K562 (cell line): ENCODE results near the gene WDR13. TPM values are rescaled to one million over a fixed set of nuclear protein-coding genes. Genes with fewer than 3 reads are reported as not detected.
A peak's percentile ranks its signal among the peaks of the same experiment; 100 is the strongest.

Experiments
- GATAD2B ChIP-seq: fragments of 450-650 bp; IDR thresholded peaks from 2 replicates; pipeline ENCODE4 v1.6.1; 2017; ENCODE audit warnings: mild to moderate bottlenecking, borderline replicate concordance
- KDM1A ChIP-seq, 2 experiments: fragments of 450-650 bp; IDR thresholded peaks; 2 replicates each; pipeline ENCODE4 v1.6.1; 2016; ENCODE audit warnings: mild to moderate bottlenecking in 2 of 2
- KLF16 ChIP-seq: IDR thresholded peaks from 2 replicates; pipeline ENCODE4 v1.6.1; 2016; ENCODE audit warnings: antibody characterized with exemption
- MEF2D ChIP-seq: conservative IDR thresholded peaks from 2 replicates; pipeline ENCODE4 v1.6.1; 2016; ENCODE audit warnings: low read depth, missing genetic modification characterization, missing compliant biosample characterization
- MIER1 ChIP-seq: fragments of 450-650 bp; IDR thresholded peaks from 2 replicates; pipeline ENCODE4 v1.6.1; 2016; ENCODE audit warnings: antibody characterized with exemption, mild to moderate bottlenecking, low read depth
- MXI1 ChIP-seq: IDR thresholded peaks from 2 replicates; pipeline ENCODE4 v1.6.1; 2011; ENCODE audit warnings: low read depth, mild to moderate bottlenecking, improper control_type of control experiment, low read length
- NBN ChIP-seq: fragments of 450-650 bp; IDR thresholded peaks from 2 replicates; pipeline ENCODE4 v1.6.1; 2016; ENCODE audit warnings: low read depth, mild to moderate bottlenecking
- NCOR1 ChIP-seq: fragments of 450-650 bp; IDR thresholded peaks from 2 replicates; pipeline ENCODE4 v1.6.1; 2016; ENCODE audit warnings: mild to moderate bottlenecking, moderate library complexity
- PTRF ChIP-seq: fragments of 450-650 bp; IDR thresholded peaks from 2 replicates; pipeline ENCODE4 v1.6.1; 2016; ENCODE audit warnings: mild to moderate bottlenecking, missing genetic modification characterization, missing compliant biosample characterization
- RBM14 ChIP-seq: fragments of 200-400 bp; formaldehyde crosslinking; IDR thresholded peaks from 2 replicates; pipeline ENCODE4 v1.6.1; 2018; ENCODE audit warnings: low read depth, mild to moderate bottlenecking, low read length, moderate library complexity, borderline replicate concordance; ENCODE audit not compliant: insufficient read depth
- SMARCA4 ChIP-seq: fragments of 450-650 bp; IDR thresholded peaks from 2 replicates; pipeline ENCODE4 v1.6.1; 2016
- SUPT5H ChIP-seq: fragments of 450-650 bp; IDR thresholded peaks from 2 replicates; pipeline ENCODE4 v1.6.1; 2016
- TCFL5 ChIP-seq: fragments of 250-450 bp; sonication (Bioruptor Pico); conservative IDR thresholded peaks from 2 replicates; pipeline ENCODE4 v1.6.1; 2021; ENCODE audit warnings: mild to moderate bottlenecking, moderate library complexity, matching md5 sums
- U2AF1 ChIP-seq: fragments of 200-400 bp; formaldehyde crosslinking; optimal IDR thresholded peaks from 2 replicates; pipeline ENCODE3; 2017; ENCODE audit warnings: mild to moderate bottlenecking, low read depth, low read length, moderate library complexity
- ZKSCAN1 ChIP-seq: fragments of 150-350 bp; IDR thresholded peaks from 2 replicates; pipeline ENCODE4 v1.6.1; 2016; ENCODE audit warnings: low read depth, low read length
- ZNF41 ChIP-seq: fragments of 250-450 bp; sonication (Bioruptor Pico); conservative IDR thresholded peaks from 2 replicates; pipeline ENCODE4 v1.4.0; 2020; ENCODE audit warnings: mild to moderate bottlenecking
- ZNF764 ChIP-seq: fragments of 250-450 bp; sonication (Bioruptor Pico); IDR thresholded peaks from 2 replicates; pipeline ENCODE4 v1.4.0; 2020; ENCODE audit warnings: low read depth, mild to moderate bottlenecking, moderate library complexity
- polyA plus RNA-seq, 8 experiments: library from polyadenylated mRNA; depleted of rRNA in 4 of 8; stranded (reverse) in 5 of 8; unstranded in 3 of 8; fragments of >200 nt; fragmentation: Nextera tagmentation in 2 of 8; fragmentation: Illumina TruSeq in 1 of 8; extraction: Ambion mirVana in 2 of 8; extraction: Trizol in 1 of 8; gene quantifications; 2 replicates each; pipeline versions ENCODE4 v1.2.1 to v1.2.3, GENCODE V29; 2011 to 2014; ENCODE audit warnings: inconsistent platforms in 1 of 8, missing spikeins in 1 of 8
- total RNA-seq, 7 experiments: library from RNA; depleted of rRNA in 6 of 7; stranded (reverse); fragments of >200 nt in 6 of 7; fragmentation: Illumina TruSeq in 2 of 7; extraction: Trizol in 2 of 7; gene quantifications; 2 replicates each; pipeline versions ENCODE4 v1.2.1 to v1.2.3, GENCODE V29; 2011 to 2021; ENCODE audit warnings: low replicate concordance in 1 of 7
- TF ChIP-seq, protein P1 (sequence below): fragments of 450-650 bp; IDR thresholded peaks from 2 replicates; pipeline ENCODE4 v1.6.1; 2018; ENCODE audit not compliant: partially characterized antibody
- TF ChIP-seq, protein P2 (sequence below): fragments of 150-350 bp; IDR thresholded peaks from 2 replicates; pipeline ENCODE4 v1.6.1; 2014; ENCODE audit warnings: low read depth, mild to moderate bottlenecking, low read length, borderline replicate concordance
- TF ChIP-seq, protein P3 (sequence below): sonication (generic); formaldehyde crosslinking; IDR thresholded peaks from 2 replicates; pipeline ENCODE4 v1.8.1; 2022; ENCODE audit warnings: missing genetic modification reagents
- TF ChIP-seq, protein P4 (sequence below): fragments of 200-800 bp; sonication (Bioruptor generic); IDR thresholded peaks from 2 replicates; pipeline ENCODE4 v1.6.1; 2017; ENCODE audit warnings: missing genetic modification characterization, missing compliant biosample characterization

Gene WDR13
- total and polyA plus RNA-seq, 9 of the 15 experiments (the other 6 are each of a cell fraction or from before 2014, with no cell fraction given), result 7.4 to 70.5 (median 31.4) TPM

DNA sequence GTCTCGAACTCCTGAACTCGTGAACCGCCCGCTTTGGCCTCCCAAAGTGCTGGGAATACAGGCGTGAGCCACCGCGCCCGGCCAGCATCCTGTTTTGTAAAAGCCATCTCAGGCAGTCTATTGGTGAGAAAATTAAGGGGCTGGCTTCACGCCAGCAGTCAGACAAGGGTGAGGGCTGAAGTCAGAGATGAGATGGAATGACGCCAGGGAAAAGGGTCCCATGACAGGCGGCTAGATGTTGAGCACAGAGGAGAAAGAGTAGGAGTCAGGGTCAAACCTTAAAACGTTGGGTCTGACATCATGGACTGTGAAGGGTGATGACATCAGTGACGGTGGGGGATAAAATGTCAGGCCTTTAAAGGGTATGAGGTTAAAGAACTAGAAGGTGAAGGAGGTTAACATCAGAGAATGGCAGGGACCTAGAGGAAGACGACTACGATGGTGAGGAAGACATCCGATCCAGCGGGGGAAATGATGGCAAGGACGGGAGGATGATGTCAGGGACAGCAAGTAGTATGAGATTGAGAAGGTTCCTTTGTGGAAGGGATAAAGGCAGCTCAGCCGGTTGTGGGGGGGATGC, 23.5 kb upstream of the WDR13 start (continued):
- TF ChIP-seq ZKSCAN1 (no peak), NBN (peak; percentile 90), MXI1 (no peak), U2AF1 (no peak), NCOR1 (no peak; the same call in 1 of the 2 replicates), RBM14 (no peak), MEF2D (tag) (peak; percentile 55; the same call in 1 of the 2 replicates), KDM1A (IDR thresholded peaks at IDR 0.05) (0 out of 4 replicates have a peak, but pooled peaks of 1 of the 2 experiments have one; percentile 26), SUPT5H (no peak), MIER1 (no peak), SMARCA4 (no peak), ZNF764 (no peak), ZNF41 (CRISPR knock-in tag) (no peak), GATAD2B (no peak), TCFL5 (CRISPR knock-in tag) (no peak), KLF16 (no peak), PTRF (tag) (no peak)
- TF ChIP-seq, protein P1, sequence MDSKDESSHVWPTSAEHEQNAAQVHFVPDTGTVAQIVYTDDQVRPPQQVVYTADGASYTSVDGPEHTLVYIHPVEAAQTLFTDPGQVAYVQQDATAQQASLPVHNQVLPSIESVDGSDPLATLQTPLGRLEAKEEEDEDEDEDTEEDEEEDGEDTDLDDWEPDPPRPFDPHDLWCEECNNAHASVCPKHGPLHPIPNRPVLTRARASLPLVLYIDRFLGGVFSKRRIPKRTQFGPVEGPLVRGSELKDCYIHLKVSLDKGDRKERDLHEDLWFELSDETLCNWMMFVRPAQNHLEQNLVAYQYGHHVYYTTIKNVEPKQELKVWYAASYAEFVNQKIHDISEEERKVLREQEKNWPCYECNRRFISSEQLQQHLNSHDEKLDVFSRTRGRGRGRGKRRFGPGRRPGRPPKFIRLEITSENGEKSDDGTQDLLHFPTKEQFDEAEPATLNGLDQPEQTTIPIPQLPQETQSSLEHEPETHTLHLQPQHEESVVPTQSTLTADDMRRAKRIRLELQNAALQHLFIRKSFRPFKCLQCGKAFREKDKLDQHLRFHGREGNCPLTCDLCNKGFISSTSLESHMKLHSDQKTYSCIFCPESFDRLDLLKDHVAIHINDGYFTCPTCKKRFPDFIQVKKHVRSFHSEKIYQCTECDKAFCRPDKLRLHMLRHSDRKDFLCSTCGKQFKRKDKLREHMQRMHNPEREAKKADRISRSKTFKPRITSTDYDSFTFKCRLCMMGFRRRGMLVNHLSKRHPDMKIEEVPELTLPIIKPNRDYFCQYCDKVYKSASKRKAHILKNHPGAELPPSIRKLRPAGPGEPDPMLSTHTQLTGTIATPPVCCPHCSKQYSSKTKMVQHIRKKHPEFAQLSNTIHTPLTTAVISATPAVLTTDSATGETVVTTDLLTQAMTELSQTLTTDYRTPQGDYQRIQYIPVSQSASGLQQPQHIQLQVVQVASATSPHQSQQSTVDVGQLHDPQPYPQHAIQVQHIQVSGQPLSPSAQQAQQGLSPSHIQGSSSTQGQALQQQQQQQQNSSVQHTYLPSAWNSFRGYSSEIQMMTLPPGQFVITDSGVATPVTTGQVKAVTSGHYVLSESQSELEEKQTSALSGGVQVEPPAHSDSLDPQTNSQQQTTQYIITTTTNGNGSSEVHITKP, result no peak
- TF ChIP-seq, protein P2, sequence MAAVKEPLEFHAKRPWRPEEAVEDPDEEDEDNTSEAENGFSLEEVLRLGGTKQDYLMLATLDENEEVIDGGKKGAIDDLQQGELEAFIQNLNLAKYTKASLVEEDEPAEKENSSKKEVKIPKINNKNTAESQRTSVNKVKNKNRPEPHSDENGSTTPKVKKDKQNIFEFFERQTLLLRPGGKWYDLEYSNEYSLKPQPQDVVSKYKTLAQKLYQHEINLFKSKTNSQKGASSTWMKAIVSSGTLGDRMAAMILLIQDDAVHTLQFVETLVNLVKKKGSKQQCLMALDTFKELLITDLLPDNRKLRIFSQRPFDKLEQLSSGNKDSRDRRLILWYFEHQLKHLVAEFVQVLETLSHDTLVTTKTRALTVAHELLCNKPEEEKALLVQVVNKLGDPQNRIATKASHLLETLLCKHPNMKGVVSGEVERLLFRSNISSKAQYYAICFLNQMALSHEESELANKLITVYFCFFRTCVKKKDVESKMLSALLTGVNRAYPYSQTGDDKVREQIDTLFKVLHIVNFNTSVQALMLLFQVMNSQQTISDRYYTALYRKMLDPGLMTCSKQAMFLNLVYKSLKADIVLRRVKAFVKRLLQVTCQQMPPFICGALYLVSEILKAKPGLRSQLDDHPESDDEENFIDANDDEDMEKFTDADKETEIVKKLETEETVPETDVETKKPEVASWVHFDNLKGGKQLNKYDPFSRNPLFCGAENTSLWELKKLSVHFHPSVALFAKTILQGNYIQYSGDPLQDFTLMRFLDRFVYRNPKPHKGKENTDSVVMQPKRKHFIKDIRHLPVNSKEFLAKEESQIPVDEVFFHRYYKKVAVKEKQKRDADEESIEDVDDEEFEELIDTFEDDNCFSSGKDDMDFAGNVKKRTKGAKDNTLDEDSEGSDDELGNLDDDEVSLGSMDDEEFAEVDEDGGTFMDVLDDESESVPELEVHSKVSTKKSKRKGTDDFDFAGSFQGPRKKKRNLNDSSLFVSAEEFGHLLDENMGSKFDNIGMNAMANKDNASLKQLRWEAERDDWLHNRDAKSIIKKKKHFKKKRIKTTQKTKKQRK, result no peak
- TF ChIP-seq, protein P3, sequence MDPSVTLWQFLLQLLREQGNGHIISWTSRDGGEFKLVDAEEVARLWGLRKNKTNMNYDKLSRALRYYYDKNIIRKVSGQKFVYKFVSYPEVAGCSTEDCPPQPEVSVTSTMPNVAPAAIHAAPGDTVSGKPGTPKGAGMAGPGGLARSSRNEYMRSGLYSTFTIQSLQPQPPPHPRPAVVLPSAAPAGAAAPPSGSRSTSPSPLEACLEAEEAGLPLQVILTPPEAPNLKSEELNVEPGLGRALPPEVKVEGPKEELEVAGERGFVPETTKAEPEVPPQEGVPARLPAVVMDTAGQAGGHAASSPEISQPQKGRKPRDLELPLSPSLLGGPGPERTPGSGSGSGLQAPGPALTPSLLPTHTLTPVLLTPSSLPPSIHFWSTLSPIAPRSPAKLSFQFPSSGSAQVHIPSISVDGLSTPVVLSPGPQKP, result no peak
- TF ChIP-seq, protein P4, sequence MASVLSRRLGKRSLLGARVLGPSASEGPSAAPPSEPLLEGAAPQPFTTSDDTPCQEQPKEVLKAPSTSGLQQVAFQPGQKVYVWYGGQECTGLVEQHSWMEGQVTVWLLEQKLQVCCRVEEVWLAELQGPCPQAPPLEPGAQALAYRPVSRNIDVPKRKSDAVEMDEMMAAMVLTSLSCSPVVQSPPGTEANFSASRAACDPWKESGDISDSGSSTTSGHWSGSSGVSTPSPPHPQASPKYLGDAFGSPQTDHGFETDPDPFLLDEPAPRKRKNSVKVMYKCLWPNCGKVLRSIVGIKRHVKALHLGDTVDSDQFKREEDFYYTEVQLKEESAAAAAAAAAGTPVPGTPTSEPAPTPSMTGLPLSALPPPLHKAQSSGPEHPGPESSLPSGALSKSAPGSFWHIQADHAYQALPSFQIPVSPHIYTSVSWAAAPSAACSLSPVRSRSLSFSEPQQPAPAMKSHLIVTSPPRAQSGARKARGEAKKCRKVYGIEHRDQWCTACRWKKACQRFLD, result peak; percentile 24; the same call in 1 of the 2 replicates
